NCI-H146 treated with DMSO at 0.1 percent for 48 hours (cell line): ENCODE data around the gene ATXN7L3.
"Not testable (repeated sequence)": the region's sequence is repeated elsewhere in the genome, so short reads cannot be mapped to it uniquely, and the experiment has no call there.

Experiments
- DNase-seq: peaks from one replicate; lab custom pipeline; 2025; ENCODE audit not compliant: unreplicated experiment; lab: John Stamatoyannopoulos, UW

The ATXN7L3 gene

GRCh38 chr17:44176671-44177501, 22.8 kb downstream of the ATXN7L3 start:
- no peak for DNase-seq

- DNase-seq: no peak
Observed at GRCh38 chr17:44176257-44176656, 23.4 kb downstream of the ATXN7L3 start.

- no peak for DNase-seq
Observed at GRCh38 chr17:44174427-44174826, 25.3 kb downstream of the ATXN7L3 start.

- DNase-seq: no peak
Observed at GRCh38 chr17:44171931-44172455, 27.7 kb downstream of the ATXN7L3 start.

GRCh38 chr17:44170499-44171201, 29.0 kb downstream of the ATXN7L3 start, which contains the start of gene ASB16:
TSS of gene ASB16 (plus strand) at chr17:44170704. CDS start at chr17:44170790, 86 bp downstream.
- peak; percentile 33 for DNase-seq

GRCh38 chr17:44170135-44170498, 29.6 kb downstream of the ATXN7L3 start:
- DNase-seq: no peak

- DNase-seq: no peak
Observed at GRCh38 chr17:44167181-44167861, 32.4 kb downstream of the ATXN7L3 start.

- DNase-seq: no peak
Observed at GRCh38 chr17:44164476-44164875, 35.2 kb downstream of the ATXN7L3 start.

- no peak for DNase-seq
Observed at GRCh38 chr17:44159519-44160210, 40.0 kb downstream of the ATXN7L3 start.

- DNase-seq: peak; percentile 70
Observed at GRCh38 chr17:44155488-44155887, 44.2 kb downstream of the ATXN7L3 start.

- DNase-seq: no peak
Observed at GRCh38 chr17:44152875-44153274, 46.8 kb downstream of the ATXN7L3 start.

- DNase-seq: no peak
Observed at GRCh38 chr17:44149750-44150329, 49.8 kb downstream of the ATXN7L3 start.

GRCh38 chr17:44149066-44149465, 50.6 kb downstream of the ATXN7L3 start:
- DNase-seq: not testable (repeated sequence)

GRCh38 chr17:44147812-44148211, 51.9 kb downstream of the ATXN7L3 start:
- no peak for DNase-seq

GRCh38 chr17:44146375-44147346, 53.0 kb downstream of the ATXN7L3 start:
- DNase-seq: no peak

GRCh38 chr17:44144966-44145739, 54.5 kb downstream of the ATXN7L3 start:
- DNase-seq: no peak

GRCh38 chr17:44143921-44144320, 55.8 kb downstream of the ATXN7L3 start:
- DNase-seq: not testable (repeated sequence)
